CD4-positive, alpha-beta T cell (primary cell): Measurements from ENCODE around the gene CCNG2. TPM values are rescaled to one million over a fixed set of nuclear protein-coding genes. Genes with fewer than 3 reads are reported as not detected.

Experiments
- ATAC-seq: fragments of 200-7000 bp; cut with Tn5 transposase; one replicate; pipeline ENCODE4 v1.10.0; 2022; ENCODE audit warnings: mild to moderate bottlenecking; ENCODE audit not compliant: poor library complexity
- CTCF ChIA-PET: fragments of 350-600 bp; sonication (Branson Sonifier 250); formaldehyde crosslinking; loops from one replicate; lab custom pipeline; 2021; ENCODE audit warnings: antibody characterized with exemption, inconsistent platforms; lab: Charles Lee
- POLR2A ChIA-PET: fragments of 350-600 bp; sonication (Branson Sonifier 250); formaldehyde crosslinking; loops from one replicate; lab custom pipeline; 2021; ENCODE audit warnings: antibody characterized with exemption, inconsistent platforms; lab: Charles Lee
- DNase-seq, 14 experiments: peaks; one replicate each; pipeline ENCODE4 v3.0.0-alpha.2; 2013 to 2020; ENCODE audit warnings: mixed read lengths in 2 of 14
- H3K27ac ChIP-seq, 2 donors: one replicate each; pipeline versions ENCODE4 v1.5.1 to v1.7.0; 2013; ENCODE audit warnings: low read length in 2 of 2, low read depth in 1 of 2, mild to moderate bottlenecking in 1 of 2
- H3K27me3 ChIP-seq, 2 experiments: 1 replicate in 1 of 2; 2 replicates in 1 of 2; pipeline versions ENCODE4 v1.6.1 to v1.7.0; 2013; ENCODE audit warnings: low read length in 2 of 2, control low read depth in 1 of 2, mild to moderate bottlenecking in 1 of 2, moderate library complexity in 1 of 2; ENCODE audit not compliant: insufficient read depth in 2 of 2, control insufficient read depth in 1 of 2
- H3K36me3 ChIP-seq: one replicate; pipeline ENCODE4 v1.6.1; 2013; ENCODE audit warnings: low read length, control low read depth; ENCODE audit not compliant: insufficient read depth
- H3K4me1 ChIP-seq: one replicate; pipeline ENCODE4 v1.6.1; 2013; ENCODE audit warnings: low read length, control low read depth; ENCODE audit not compliant: insufficient read depth
- H3K4me3 ChIP-seq: one replicate; pipeline ENCODE4 v1.5.1; 2013; ENCODE audit warnings: mild to moderate bottlenecking, low read length, moderate library complexity
- H3K9me3 ChIP-seq, 2 experiments: 1 replicate in 1 of 2; 2 replicates in 1 of 2; pipeline versions ENCODE4 v1.6.1 to v1.7.0; 2013; ENCODE audit warnings: low read length in 2 of 2, mild to moderate bottlenecking in 2 of 2, control low read depth in 1 of 2, moderate library complexity in 1 of 2; ENCODE audit not compliant: control insufficient read depth in 1 of 2, insufficient read depth in 1 of 2
- H3K27ac Mint-ChIP-seq: one replicate; pipeline ENCODE4 v1.8.0; 2020; ENCODE audit warnings: mixed read lengths
- H3K27me3 Mint-ChIP-seq: one replicate; pipeline ENCODE4 v1.8.0; 2021; ENCODE audit warnings: mixed read lengths
- H3K36me3 Mint-ChIP-seq: one replicate; pipeline ENCODE4 v1.8.0; 2021; ENCODE audit warnings: low read depth, mixed read lengths
- H3K4me1 Mint-ChIP-seq: one replicate; pipeline ENCODE4 v1.8.0; 2021; ENCODE audit warnings: low read depth, mixed read lengths
- H3K4me3 Mint-ChIP-seq: one replicate; pipeline ENCODE4 v1.8.0; 2020; ENCODE audit warnings: mild to moderate bottlenecking, mixed read lengths
- H3K9me3 Mint-ChIP-seq: one replicate; pipeline ENCODE4 v1.8.0; 2020; ENCODE audit warnings: mixed read lengths
- CTCF ChIP-seq: fragments of 200-600 bp; IDR thresholded peaks from one replicate; pipeline ENCODE4 v1.8.0; 2022; ENCODE audit warnings: antibody characterized with exemption, mild to moderate bottlenecking
- intact Hi-C, 2 experiments: fragments of 100-400 bp; cut with DNase I in 1 of 2; cut with micrococcal nuclease in 1 of 2; formaldehyde crosslinking; loops; one replicate each; pipeline versions ENCODE4 v1.15.1 to v1.9.0; 2023 to 2025; cut with DNase I, micrococcal nuclease
- total RNA-seq, 174 experiments: library from RNA in 2 of 174; stranded (reverse) in 2 of 174; gene quantifications; one replicate each; pipeline ENCODE4 v1.2.3 and lab custom pipeline; 2021 to 2026

The CCNG2 gene
- total RNA-seq, 2 experiments from 2014 or later = 20.6 to 21.3 TPM

DNA sequence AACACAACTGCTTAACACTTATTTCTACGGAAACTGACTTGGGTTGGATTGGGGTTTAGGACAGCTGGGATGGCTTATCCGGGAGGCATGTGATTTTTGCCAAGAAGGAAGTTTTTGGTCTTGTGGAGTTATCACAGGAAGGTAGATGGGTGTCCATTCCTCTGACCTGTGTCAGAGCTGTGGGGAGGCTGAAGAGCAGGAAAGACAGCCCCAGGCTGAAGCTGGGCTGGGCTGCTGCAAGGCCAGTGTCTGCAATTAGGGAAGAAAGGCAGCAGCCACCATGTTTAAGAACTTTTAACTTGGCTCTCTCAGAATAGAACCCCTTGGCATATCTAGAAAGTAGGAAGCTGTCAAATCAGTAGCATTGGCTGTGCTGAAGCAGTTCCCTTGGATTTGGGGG lies 42.3 kb downstream of the CCNG2 start:
- no peak overlapping the region for H3K4me3 ChIP-seq

GRCh38 chr4:77199701-77200100 lies 42.7 kb downstream of the CCNG2 start:
- H3K4me3 Mint-ChIP-seq = no peak overlapping the region
- CTCF ChIA-PET = interaction anchor here (1.0 to 1.3 kb wide), 4 partner anchors 104 to 172 kb away, joined by 3 to 5 read pairs (median 4); no protein-coding TSS in a partner anchor
- ATAC-seq = no peak
- no peak for DNase-seq
- H3K9me3 Mint-ChIP-seq = no peaks in the 10 kb centered on the region
- no peaks in the 10 kb centered on the region for H3K27me3 Mint-ChIP-seq
- Histone ChIP-seq H3K4me3 (no peak overlapping the region), H3K36me3 (no peaks in the 10 kb centered on the region), H3K27ac (no peak overlapping the region), H3K9me3 (no peaks in the 10 kb centered on the region), H3K4me1 (peaks cover 4% of the 10 kb centered on the region), H3K27me3 (no peaks in the 10 kb centered on the region)
- no peak overlapping the region for H3K27ac Mint-ChIP-seq
- H3K36me3 Mint-ChIP-seq = no peaks in the 10 kb centered on the region
- POLR2A ChIA-PET = interaction anchor here (1.1 to 1.2 kb wide), 2 partner anchors 127 to 154 kb away, joined by 3 read pairs; no protein-coding TSS in a partner anchor
- TF ChIP-seq CTCF = no peak
- intact Hi-C loops = loop anchor here (5.0 to 10.0 kb wide), 2 partner anchors 42 to 245 kb away; partner anchors contain the start of gene CCNG2 (in 1 of the 2)
- peaks cover 1% of the 10 kb centered on the region for H3K4me1 Mint-ChIP-seq

More for the DNA sequence above, 42.3 kb downstream of the CCNG2 start:
- Histone ChIP-seq H3K27ac (no peak overlapping the region), H3K4me1 (peaks cover 6% of the 10 kb centered on the region), H3K36me3 (no peaks in the 10 kb centered on the region), H3K27me3 (no peaks in the 10 kb centered on the region), H3K9me3 (no peaks in the 10 kb centered on the region)
- Mint-ChIP-seq H3K36me3 (no peaks in the 10 kb centered on the region), H3K4me1 (peaks cover 6% of the 10 kb centered on the region), H3K27me3 (no peaks in the 10 kb centered on the region), H3K9me3 (no peaks in the 10 kb centered on the region), H3K27ac (no peak overlapping the region), H3K4me3 (no peak overlapping the region)
- POLR2A ChIA-PET = interaction anchor here (1.1 to 1.7 kb wide), 2 partner anchors 124 to 153 kb away, joined by 3 read pairs; partner anchors contain the start of gene CCNI
- TF ChIP-seq CTCF = no peak
- intact Hi-C loops = no loop called here
- DNase-seq = no peak
- ATAC-seq = no peak
- CTCF ChIA-PET = interaction anchor here (1.0 to 1.7 kb wide), 4 partner anchors 9 to 172 kb away, joined by 3 to 4 read pairs (median 4); no protein-coding TSS in a partner anchor

DNA sequence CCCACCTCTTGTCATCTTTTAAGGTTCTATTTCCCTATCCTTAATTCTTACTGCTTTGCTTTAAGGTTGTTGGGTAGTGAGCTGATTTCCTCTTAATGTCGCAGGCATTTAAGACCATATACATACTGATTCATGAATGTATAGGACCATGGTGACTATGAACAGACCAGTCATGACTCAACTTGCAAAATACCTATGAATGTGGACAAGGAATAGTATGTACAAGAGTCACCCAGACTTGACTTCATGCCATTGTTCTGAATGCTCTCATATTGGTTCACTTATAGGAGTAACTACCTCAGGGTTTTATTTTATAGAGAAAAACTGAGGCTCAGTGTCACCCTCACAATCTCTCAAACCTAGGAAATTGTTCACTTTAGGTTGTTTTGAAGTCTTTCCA lies 44.3 kb downstream of the CCNG2 start:
- intact Hi-C loops = loop anchor here (5.0 to 10.0 kb wide), 2 partner anchors 44 to 247 kb away; partner anchors contain the start of gene CCNG2 (in 1 of the 2)
- no peak for TF ChIP-seq CTCF

More for the DNA sequence above, 44.3 kb downstream of the CCNG2 start:
- Histone ChIP-seq H3K36me3 (no peaks in the 10 kb centered on the region), H3K4me1 (peaks cover 4% of the 10 kb centered on the region), H3K27me3 (no peaks in the 10 kb centered on the region), H3K9me3 (no peaks in the 10 kb centered on the region), H3K4me3 (no peak overlapping the region), H3K27ac (no peak overlapping the region)
- ChIA-PET POLR2A (interaction anchor here (1.0 kb wide), 1 partner anchor 153 kb away, joined by 3 read pairs; no protein-coding TSS in a partner anchor), CTCF (interaction anchor here (1.3 kb wide), 1 partner anchor 106 kb away, joined by 5 read pairs; no protein-coding TSS in a partner anchor)
- H3K4me3 Mint-ChIP-seq = no peak overlapping the region
- H3K9me3 Mint-ChIP-seq = no peaks in the 10 kb centered on the region
- ATAC-seq = no peak
- H3K36me3 Mint-ChIP-seq = no peaks in the 10 kb centered on the region
- no peaks in the 10 kb centered on the region for H3K4me1 Mint-ChIP-seq
- no peaks in the 10 kb centered on the region for H3K27me3 Mint-ChIP-seq
- H3K27ac Mint-ChIP-seq = no peak overlapping the region
- no peak for DNase-seq
